Measurements from ENCODE around the gene UQCRC1. TPM values are rescaled to one million over a fixed set of nuclear protein-coding genes. Genes with fewer than 3 reads are reported as not detected.

The UQCRC1 gene
- total RNA-seq, 1 experiment from 2014 or later = 413 TPM

DNA sequence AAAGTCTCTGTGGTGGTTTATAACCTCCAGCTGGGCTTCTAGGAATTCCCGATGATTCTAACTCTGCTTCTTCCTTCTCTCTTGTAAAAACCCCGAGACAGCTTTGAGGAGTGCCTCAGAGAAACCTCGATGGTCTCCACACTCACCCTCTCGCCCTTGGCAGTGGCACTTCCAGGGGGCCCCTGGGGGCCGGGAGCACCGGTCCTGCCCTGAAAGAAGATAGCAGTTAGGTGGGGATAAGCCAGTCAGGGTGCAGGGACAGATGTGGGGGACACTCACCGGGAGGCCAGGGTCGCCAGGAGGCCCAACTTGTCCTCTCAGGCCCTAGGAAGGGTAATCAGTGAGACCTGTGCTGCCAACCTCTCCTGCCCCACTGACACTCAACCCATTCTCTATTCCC, 24.0 kb downstream of the UQCRC1 start:
- intact Hi-C loops (cut with micrococcal nuclease) = no loop called here
- Mint-ChIP-seq H3K4me1 (ENCODE audit: insufficient read depth, unreplicated experiment) (peaks cover 7% of the 10 kb centered on the region), H3K4me3 (ENCODE audit: unreplicated experiment) (no peak overlapping the region), H3K9me3 (ENCODE audit: unreplicated experiment) (no peaks in the 10 kb centered on the region), H3K27me3 (ENCODE audit: insufficient read depth, unreplicated experiment) (no peaks in the 10 kb centered on the region), H3K36me3 (ENCODE audit: insufficient read depth, unreplicated experiment) (peaks cover 55% of the 10 kb centered on the region), H3K27ac (ENCODE audit: low read depth, unreplicated experiment) (no peak overlapping the region)
- no TSS peak for BruUV-seq (replicated peaks)
- DNase-seq (ENCODE audit: unreplicated experiment) = no peak
- CTCF ChIA-PET = interaction anchor here (1.2 kb wide), 1 partner anchor 27 kb away, joined by 5 read pairs; no protein-coding TSS in a partner anchor
- TF ChIP-seq, protein P1, sequence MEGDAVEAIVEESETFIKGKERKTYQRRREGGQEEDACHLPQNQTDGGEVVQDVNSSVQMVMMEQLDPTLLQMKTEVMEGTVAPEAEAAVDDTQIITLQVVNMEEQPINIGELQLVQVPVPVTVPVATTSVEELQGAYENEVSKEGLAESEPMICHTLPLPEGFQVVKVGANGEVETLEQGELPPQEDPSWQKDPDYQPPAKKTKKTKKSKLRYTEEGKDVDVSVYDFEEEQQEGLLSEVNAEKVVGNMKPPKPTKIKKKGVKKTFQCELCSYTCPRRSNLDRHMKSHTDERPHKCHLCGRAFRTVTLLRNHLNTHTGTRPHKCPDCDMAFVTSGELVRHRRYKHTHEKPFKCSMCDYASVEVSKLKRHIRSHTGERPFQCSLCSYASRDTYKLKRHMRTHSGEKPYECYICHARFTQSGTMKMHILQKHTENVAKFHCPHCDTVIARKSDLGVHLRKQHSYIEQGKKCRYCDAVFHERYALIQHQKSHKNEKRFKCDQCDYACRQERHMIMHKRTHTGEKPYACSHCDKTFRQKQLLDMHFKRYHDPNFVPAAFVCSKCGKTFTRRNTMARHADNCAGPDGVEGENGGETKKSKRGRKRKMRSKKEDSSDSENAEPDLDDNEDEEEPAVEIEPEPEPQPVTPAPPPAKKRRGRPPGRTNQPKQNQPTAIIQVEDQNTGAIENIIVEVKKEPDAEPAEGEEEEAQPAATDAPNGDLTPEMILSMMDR (IDR thresholded peaks at IDR 0.05; ENCODE audit: unreplicated experiment) = no peak
- POLR2A ChIA-PET = interaction anchor here (0.8 kb wide), 1 partner anchor 18 kb away, joined by 3 read pairs; no protein-coding TSS in a partner anchor

DNA sequence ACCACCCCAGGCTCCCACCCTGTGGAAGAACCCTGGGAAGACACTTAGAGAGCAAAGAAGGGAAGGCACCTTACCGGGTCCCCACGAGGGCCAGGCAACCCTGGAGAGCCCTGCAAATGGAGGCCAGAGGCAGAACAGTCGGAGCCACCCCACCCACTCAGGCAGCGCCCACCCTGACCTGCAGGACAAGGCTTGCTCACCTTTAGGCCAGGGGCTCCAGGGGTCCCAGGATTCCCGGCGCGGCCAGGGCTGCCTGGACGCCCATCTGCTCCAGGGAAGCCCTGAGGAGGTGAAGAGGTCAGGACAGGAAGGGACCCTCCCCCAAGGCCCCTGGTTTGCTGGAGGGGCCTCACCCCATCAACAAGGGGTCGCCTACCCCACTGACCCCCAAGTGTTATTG, 24.6 kb downstream of the UQCRC1 start:
- no peaks in the 10 kb centered on the region for H3K27me3 Mint-ChIP-seq (ENCODE audit: insufficient read depth, unreplicated experiment)
- BruUV-seq (replicated peaks) = no TSS peak

DNA sequence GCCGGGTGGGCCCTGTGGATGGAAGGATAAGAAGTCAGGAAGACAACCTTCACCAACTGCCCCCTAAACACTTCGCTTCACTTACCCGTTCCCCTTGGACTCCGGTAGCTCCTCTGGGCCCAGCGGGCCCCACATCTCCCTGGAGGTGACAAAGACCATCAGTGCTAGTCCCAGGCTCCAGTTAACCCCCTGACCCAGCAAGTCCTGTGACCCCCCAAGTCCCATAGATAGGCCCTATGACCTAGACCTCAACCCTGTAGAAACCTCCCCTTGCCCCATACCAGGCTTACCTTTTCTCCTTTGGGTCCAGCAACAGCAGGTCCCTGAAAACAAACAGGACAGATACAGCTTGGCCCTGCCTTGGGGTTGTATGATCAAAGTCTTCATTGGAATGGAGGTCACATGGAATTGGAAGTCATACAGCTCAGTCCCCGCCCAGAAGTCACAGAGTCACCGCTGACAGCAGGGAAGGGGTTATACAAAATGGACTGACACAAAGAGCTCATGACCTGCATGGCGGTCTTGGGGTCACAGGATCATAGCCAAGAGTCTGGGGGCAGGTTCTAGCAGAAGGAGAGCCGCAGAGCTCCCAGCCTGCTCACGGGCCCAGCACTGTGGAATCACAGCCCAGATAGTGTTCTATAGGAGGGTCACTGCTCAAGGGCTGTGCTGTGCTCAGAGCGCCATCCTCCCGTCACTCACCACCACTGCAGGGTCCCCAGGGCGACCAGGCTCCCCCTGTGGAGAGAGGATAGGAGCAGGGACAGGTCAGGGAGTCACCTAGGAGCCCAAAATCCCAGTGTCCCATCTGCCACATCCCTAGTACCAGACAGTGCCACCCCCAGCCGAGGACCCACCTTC, 27.6 kb downstream of the UQCRC1 start:
- Mint-ChIP-seq H3K9me3 (ENCODE audit: unreplicated experiment) (no peaks in the 10 kb centered on the region), H3K27ac (ENCODE audit: low read depth, unreplicated experiment) (peak overlapping the region; percentile 51), H3K36me3 (ENCODE audit: insufficient read depth, unreplicated experiment) (peaks cover 49% of the 10 kb centered on the region), H3K4me3 (ENCODE audit: unreplicated experiment) (no peak overlapping the region), H3K4me1 (ENCODE audit: insufficient read depth, unreplicated experiment) (no peaks in the 10 kb centered on the region), H3K27me3 (ENCODE audit: insufficient read depth, unreplicated experiment) (no peaks in the 10 kb centered on the region)
- CTCF ChIA-PET = interaction anchor here (0.5 to 0.8 kb wide), 3 partner anchors 16 to 177 kb away, joined by 3 read pairs; no protein-coding TSS in a partner anchor
- no peak for DNase-seq (ENCODE audit: unreplicated experiment)
- POLR2A ChIA-PET = interaction anchor here (1.1 kb wide), 1 partner anchor 20 kb away, joined by 3 read pairs; no protein-coding TSS in a partner anchor
- intact Hi-C loops (cut with micrococcal nuclease) = no loop called here
- TF ChIP-seq, protein P1 (IDR thresholded peaks at IDR 0.05; ENCODE audit: unreplicated experiment) = no peak
- no TSS peak for BruUV-seq (replicated peaks)

More for the DNA sequence above, 24.6 kb downstream of the UQCRC1 start:
- Mint-ChIP-seq H3K4me1 (ENCODE audit: insufficient read depth, unreplicated experiment) (peaks cover 7% of the 10 kb centered on the region), H3K4me3 (ENCODE audit: unreplicated experiment) (no peak overlapping the region), H3K36me3 (ENCODE audit: insufficient read depth, unreplicated experiment) (peaks cover 54% of the 10 kb centered on the region), H3K27ac (ENCODE audit: low read depth, unreplicated experiment) (no peak overlapping the region), H3K9me3 (ENCODE audit: unreplicated experiment) (no peaks in the 10 kb centered on the region)
- no peak for DNase-seq (ENCODE audit: unreplicated experiment)
- CTCF ChIA-PET = interaction anchor here (1.2 kb wide), 1 partner anchor 26 kb away, joined by 5 read pairs; no protein-coding TSS in a partner anchor
- TF ChIP-seq, protein P1 (IDR thresholded peaks at IDR 0.05; ENCODE audit: unreplicated experiment) = no peak
- POLR2A ChIA-PET = interaction anchor here (0.8 kb wide), 1 partner anchor 17 kb away, joined by 3 read pairs; no protein-coding TSS in a partner anchor
- intact Hi-C loops (cut with micrococcal nuclease) = no loop called here

DNA sequence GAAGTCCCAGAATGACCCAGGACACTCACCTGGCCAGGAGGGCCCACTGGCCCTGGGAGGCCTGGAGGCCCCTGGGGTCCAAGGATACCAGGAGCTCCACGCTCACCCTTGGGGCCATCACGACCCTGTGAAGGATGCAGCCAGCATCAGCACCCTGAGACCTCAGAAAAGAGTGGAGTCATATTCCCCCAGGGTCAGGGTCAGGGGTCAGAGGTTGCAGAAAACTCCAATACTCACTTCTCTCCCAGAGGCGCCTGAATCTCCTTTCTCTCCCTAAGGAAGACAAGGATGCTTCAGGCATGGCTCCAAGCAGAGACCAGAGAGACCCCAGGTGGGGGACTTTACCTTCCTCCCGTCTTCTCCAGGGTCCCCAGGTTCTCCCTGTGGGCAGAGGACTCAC, 32.8 kb downstream of the UQCRC1 start:
- no peaks in the 10 kb centered on the region for H3K4me1 Mint-ChIP-seq (ENCODE audit: insufficient read depth, unreplicated experiment)
- H3K27ac Mint-ChIP-seq (ENCODE audit: low read depth, unreplicated experiment) = no peak overlapping the region
- DNase-seq (ENCODE audit: unreplicated experiment) = no peak
- CTCF ChIA-PET = no interaction called here
- peaks cover 36% of the 10 kb centered on the region for H3K36me3 Mint-ChIP-seq (ENCODE audit: insufficient read depth, unreplicated experiment)
- BruUV-seq (replicated peaks) = no TSS peak
- H3K27me3 Mint-ChIP-seq (ENCODE audit: insufficient read depth, unreplicated experiment) = no peaks in the 10 kb centered on the region
- TF ChIP-seq, protein P1 (IDR thresholded peaks at IDR 0.05; ENCODE audit: unreplicated experiment) = no peak
- H3K4me3 Mint-ChIP-seq (ENCODE audit: unreplicated experiment) = no peak overlapping the region
- intact Hi-C loops (cut with micrococcal nuclease) = no loop called here
- POLR2A ChIA-PET = interaction anchor here (0.9 to 1.0 kb wide), 2 partner anchors 10 to 87 kb away, joined by 3 read pairs; no protein-coding TSS in a partner anchor
- no peaks in the 10 kb centered on the region for H3K9me3 Mint-ChIP-seq (ENCODE audit: unreplicated experiment)
